Body of pancreas (tissue), 4 donors: Measurements from ENCODE around the gene SLC16A5. TPM values are rescaled to one million over a fixed set of nuclear protein-coding genes. Genes with fewer than 3 reads are reported as not detected.
A peak's percentile ranks its signal among the peaks of the same experiment; 100 is the strongest.

Source experiments
- ATAC-seq: fragments of 150-250 bp; one replicate; pipeline ENCODE4 v1.9.1; 2016
- DNase-seq, 4 donors: peaks; one replicate each; pipeline ENCODE4 v3.0.0-alpha.2; 2019
- H3K27ac ChIP-seq, 4 donors: fragments of 200-600 bp; sonication (generic); 1 replicate in 3 of 4; 2 replicates in 1 of 4; pipeline versions ENCODE4 v1.5.1 to v1.6.1; 2016 to 2019; ENCODE audit warnings: mild to moderate bottlenecking in 1 of 4, mixed read lengths in 1 of 4, moderate library complexity in 1 of 4
- H3K27me3 ChIP-seq, 2 donors: fragments of 200-600 bp; sonication (generic); one replicate each; pipeline ENCODE4 v1.6.0; 2016; ENCODE audit warnings: mild to moderate bottlenecking in 1 of 2
- H3K36me3 ChIP-seq, 2 donors: fragments of 200-600 bp; sonication (generic); replicated peaks in 1 of 2; 2 replicates each; pipeline ENCODE4 v1.5.1; 2016; ENCODE audit warnings: low read depth in 2 of 2; ENCODE audit not compliant: insufficient read depth in 1 of 2
- H3K4me1 ChIP-seq: fragments of 200-600 bp; sonication (generic); one replicate; pipeline ENCODE4 v1.6.0; 2016
- H3K4me3 ChIP-seq, 2 donors: fragments of 200-600 bp; sonication (generic); 1 replicate in 1 of 2; 2 replicates in 1 of 2; pipeline ENCODE4 v1.5.1; 2016 to 2019
- H3K9me3 ChIP-seq, 3 donors: fragments of 200-600 bp; sonication (generic); 1 replicate in 2 of 3; 2 replicates in 1 of 3; pipeline ENCODE4 v1.5.1; 2016
- CTCF ChIP-seq, 7 experiments: fragments of 450-650 bp in 4 of 7; fragments of 200-600 bp in 3 of 7; sonication (generic) in 3 of 7; IDR thresholded peaks; one replicate each; pipeline ENCODE4 v1.5.1; 2016 to 2019; ENCODE audit warnings: antibody characterized with exemption in 7 of 7
- POLR2A ChIP-seq, 3 donors: fragments of 450-650 bp; IDR thresholded peaks; one replicate each; pipeline ENCODE4 v1.6.1; 2016; ENCODE audit warnings: antibody characterized with exemption in 3 of 3, mild to moderate bottlenecking in 2 of 3
- WGBS, 2 donors: methylation state at CpG; one replicate each; pipeline ENCODE4 v1.1.5; 2017; 5-methylcytosine and 5-hydroxymethylcytosine counted together
- intact Hi-C: fragments of 100-400 bp; cut with DNase I; formaldehyde crosslinking; loops from one replicate; pipeline ENCODE4 v1.15.1; 2023
- total RNA-seq, 2 donors: library from RNA; depleted of rRNA; stranded (reverse); fragments of >200 nt; gene quantifications; one replicate each; pipeline ENCODE4 v1.1.0, GENCODE V29; 2016

Gene SLC16A5
- total RNA-seq, 2 donors from 2014 or later: 2.1 to 14.8 TPM

DNA sequence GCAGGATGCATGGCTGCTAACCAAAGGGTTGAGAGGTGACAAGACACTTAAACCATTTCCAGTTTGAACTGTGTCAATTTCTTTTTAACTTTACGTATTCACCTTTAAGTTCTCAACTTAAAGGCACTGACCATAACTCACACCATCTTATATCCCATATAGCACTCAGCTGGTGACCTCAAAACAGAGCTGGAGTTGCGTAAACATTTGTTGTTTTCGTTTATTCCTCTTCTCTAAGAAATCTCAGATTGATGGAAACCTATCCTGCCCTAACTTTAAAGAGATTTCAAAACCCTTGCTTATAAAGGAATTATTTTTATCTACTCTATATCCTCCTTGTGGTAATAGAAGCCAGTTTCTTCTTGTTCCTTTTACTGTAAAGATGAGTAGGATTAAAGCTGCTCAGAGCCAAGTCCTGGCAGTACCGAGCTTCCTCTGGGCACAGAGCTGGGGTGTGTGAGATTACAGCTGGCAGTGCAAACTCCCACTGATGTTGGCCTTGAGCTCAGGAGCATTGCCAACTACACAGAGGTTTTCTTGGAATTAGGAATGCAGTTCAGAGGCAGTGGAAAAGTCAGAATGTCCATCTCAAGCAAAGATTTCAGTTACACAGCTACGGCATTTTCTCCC, 39.4 kb upstream of the SLC16A5 start:
- 12% methylated on average over 5 of the region's 5 CpGs for WGBS, 2 donors
- no peaks in the 10 kb centered on the region for H3K27me3 ChIP-seq
- H3K36me3 ChIP-seq: peaks cover 0 to 2% of the 10 kb centered on the region in 2 donors
- ATAC-seq: no peak
- peak overlapping the region in 3 of 4 donors; percentile 42 to 97 (median 93) for H3K27ac ChIP-seq
- intact Hi-C loops: no loop called here
- no peak for TF ChIP-seq POLR2A (IDR thresholded peaks at IDR 0.05)
- no peak for TF ChIP-seq CTCF (IDR thresholded peaks at IDR 0.05)
- peak; percentile 54 to 72 (median 68) for DNase-seq
- peaks cover 21% of the 10 kb centered on the region for H3K4me1 ChIP-seq
- no peaks in the 10 kb centered on the region for H3K9me3 ChIP-seq
- H3K4me3 ChIP-seq: no peak overlapping the region

DNA sequence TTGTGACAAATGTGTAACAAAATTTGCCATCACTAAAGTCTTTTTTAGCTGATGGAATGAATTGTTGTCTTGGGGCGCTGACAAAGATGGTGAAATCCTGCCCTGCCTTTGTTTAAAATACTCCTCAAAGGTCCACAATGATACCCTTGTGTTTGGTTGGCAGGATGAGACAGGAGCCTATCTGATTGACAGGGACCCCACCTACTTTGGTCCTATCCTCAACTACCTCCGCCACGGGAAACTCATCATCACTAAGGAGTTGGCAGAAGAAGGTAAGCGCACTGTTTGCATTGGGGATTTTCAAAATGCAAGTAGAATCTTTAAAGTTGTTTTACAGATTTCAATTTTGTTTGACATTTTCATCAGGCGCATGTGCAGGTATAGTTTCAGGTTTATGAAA, 38.7 kb upstream of the SLC16A5 start:
- Histone ChIP-seq H3K9me3 (no peaks in the 10 kb centered on the region), H3K27ac (peak overlapping the region in 1 of 4 donors; percentile 97), H3K27me3 (no peaks in the 10 kb centered on the region), H3K36me3 (peaks cover 0 to 2% of the 10 kb centered on the region in 2 donors), H3K4me1 (peaks cover 21% of the 10 kb centered on the region), H3K4me3 (no peak overlapping the region)
- intact Hi-C loops: no loop called here
- no peak for DNase-seq
- no peak for ATAC-seq
- 88% methylated on average over 5 of the region's 5 CpGs for WGBS, 2 donors
- TF ChIP-seq POLR2A (IDR thresholded peaks at IDR 0.05): no peak
- TF ChIP-seq CTCF (IDR thresholded peaks at IDR 0.05): no peak

DNA sequence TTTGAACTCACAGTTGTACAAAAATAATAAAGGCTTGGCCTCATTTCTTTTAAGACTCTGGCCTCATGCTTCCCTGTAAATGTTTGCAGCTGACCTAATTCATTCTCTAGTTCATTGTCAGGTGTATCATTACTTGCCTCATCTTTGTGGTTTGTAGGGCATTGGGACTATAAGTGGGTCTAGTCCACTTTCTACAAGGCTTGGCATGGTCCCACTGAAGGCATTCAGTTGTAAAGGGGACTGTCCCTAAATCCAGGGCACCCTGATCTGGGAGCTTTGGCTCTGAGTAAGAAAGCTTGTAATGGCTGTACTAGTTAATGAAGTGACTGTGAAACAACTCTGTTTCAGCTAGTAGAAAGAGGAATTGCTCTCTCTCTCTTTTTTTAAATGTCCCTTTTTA, 38.0 kb upstream of the SLC16A5 start:
- H3K4me1 ChIP-seq: peaks cover 21% of the 10 kb centered on the region
- no peak overlapping the region for H3K27ac ChIP-seq
- peaks cover 0 to 2% of the 10 kb centered on the region in 2 donors for H3K36me3 ChIP-seq
- TF ChIP-seq POLR2A (IDR thresholded peaks at IDR 0.05) (no peak), CTCF (IDR thresholded peaks at IDR 0.05) (no peak)
- no peaks in the 10 kb centered on the region for H3K9me3 ChIP-seq
- H3K27me3 ChIP-seq: no peaks in the 10 kb centered on the region
- DNase-seq: no peak
- intact Hi-C loops: no loop called here
- no peak overlapping the region for H3K4me3 ChIP-seq
- ATAC-seq: no peak

GRCh38 chr17:75051941-75052340, 35.8 kb upstream of the SLC16A5 start:
- Histone ChIP-seq H3K4me3 (no peak overlapping the region), H3K9me3 (no peaks in the 10 kb centered on the region), H3K4me1 (peaks cover 15% of the 10 kb centered on the region), H3K36me3 (peaks cover 0 to 2% of the 10 kb centered on the region in 2 donors), H3K27ac (no peak overlapping the region), H3K27me3 (no peaks in the 10 kb centered on the region)
- intact Hi-C loops: no loop called here
- 78 to 88% methylated on average over 2 of the region's 2 CpGs for WGBS, 2 donors
- TF ChIP-seq CTCF (IDR thresholded peaks at IDR 0.05): no peak
- TF ChIP-seq POLR2A (IDR thresholded peaks at IDR 0.05): no peak
- no peak for DNase-seq
- ATAC-seq: no peak
